HG03439 (cell line): ENCODE results near the gene CCDC106.
A peak's percentile ranks its signal among the peaks of the same experiment; 100 is the strongest.

Source experiments
- ATAC-seq: cut with Tn5 transposase; IDR thresholded peaks from one replicate; pipeline ENCODE4 v1.9.1; 2021; ENCODE audit warnings: mild to moderate bottlenecking, moderate library complexity; ENCODE audit not compliant: unreplicated experiment

The CCDC106 gene

GRCh38 chr19:55666343-55667005, 18.5 kb downstream of the CCDC106 start:
- ATAC-seq: no peak

DNA sequence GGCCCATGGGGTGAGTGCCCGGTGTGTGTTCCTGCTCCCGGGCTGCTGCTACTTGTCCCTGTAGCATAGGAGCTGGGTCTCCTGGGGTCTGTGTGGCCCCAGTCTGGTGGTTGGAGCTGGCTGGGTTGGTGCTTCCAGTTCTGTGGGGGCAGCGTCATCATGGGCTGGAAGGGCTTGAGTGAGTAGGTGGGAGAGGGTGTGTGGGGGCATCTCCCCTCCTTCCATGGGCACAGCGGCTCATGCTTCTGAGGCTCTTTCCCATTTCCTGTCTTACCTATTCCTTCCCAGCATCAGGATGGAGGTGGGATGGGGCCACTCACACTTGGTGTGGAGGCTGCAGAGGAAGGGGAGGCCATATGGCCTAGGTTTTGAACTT, 19.0 kb downstream of the CCDC106 start:
- ATAC-seq: no peak

GRCh38 chr19:55667511-55667910, 19.5 kb downstream of the CCDC106 start:
- no peak for ATAC-seq

GRCh38 chr19:55667958-55668357, 19.9 kb downstream of the CCDC106 start:
- ATAC-seq: no peak

DNA sequence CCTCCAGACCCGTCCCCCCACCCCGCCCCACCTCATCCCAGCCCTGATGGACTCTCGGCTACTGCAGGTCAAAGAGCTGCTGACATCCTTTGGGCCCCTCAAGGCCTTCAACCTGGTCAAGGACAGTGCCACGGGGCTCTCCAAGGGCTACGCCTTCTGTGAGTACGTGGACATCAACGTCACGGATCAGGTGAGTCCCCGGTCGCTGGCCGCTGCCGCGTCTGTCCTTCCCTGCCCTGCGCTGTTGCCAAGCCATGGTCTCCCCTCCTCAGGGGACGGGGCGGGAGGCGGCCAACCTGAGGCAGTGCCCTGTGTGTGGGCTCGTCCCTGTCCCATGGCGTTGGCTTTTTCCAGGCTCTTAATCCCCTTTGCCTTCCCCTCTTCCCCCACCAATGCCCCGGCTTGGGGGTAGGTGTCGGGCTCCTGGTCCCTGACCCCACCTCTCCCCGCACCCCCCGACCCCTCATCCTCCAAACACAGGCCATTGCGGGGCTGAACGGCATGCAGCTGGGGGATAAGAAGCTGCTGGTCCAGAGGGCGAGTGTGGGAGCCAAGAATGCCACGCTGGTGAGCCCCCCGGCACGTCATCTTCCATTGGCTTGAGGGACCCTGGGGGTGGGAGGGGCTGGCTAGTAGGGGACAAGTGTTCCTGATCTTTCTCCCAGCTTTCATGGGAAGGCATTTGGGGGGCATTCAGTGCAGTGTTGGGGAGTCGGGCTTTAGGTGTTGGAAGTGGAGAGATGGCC, 20.8 kb downstream of the CCDC106 start:
- no peak for ATAC-seq

DNA sequence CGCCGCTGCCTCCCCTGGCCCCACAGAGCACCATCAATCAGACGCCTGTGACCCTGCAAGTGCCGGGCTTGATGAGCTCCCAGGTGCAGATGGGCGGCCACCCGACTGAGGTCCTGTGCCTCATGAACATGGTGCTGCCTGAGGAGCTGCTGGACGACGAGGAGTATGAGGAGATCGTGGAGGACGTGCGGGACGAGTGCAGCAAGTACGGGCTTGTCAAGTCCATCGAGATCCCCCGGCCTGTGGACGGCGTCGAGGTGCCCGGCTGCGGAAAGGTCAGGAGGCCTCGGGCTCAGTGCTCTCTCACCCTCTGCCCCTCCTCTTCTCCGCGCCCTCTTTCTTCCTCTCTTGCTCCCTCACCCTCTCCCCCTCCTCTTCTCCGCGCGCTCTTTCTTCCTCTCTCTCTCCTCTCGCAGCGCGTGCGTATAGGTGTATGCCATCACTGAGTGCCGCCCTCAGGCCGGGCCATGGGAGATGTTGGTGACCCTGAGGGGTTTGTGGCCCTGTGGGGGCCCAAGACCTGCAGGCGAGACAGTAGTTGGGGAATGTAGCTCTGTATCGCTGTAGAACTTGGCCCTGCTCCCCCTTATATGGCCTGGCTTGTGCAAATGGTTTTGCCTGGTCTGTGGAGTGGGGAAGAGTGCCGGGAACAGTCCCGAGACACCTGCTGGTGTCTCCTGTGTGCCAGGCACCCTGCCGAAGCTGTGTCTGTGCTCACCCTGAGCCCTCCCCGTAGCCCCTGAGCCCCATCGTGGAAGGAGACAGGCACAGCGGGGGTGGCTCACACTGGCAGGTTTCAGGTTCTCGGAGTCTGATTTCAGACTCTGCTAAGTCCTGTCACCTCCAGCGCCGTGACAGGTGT, 21.6 kb downstream of the CCDC106 start:
- no peak for ATAC-seq

GRCh38 chr19:55670280-55671053, 22.5 kb downstream of the CCDC106 start:
- ATAC-seq: no peak

- ATAC-seq: no peak
Observed at GRCh38 chr19:55671054-55671378, 23.0 kb downstream of the CCDC106 start.

DNA sequence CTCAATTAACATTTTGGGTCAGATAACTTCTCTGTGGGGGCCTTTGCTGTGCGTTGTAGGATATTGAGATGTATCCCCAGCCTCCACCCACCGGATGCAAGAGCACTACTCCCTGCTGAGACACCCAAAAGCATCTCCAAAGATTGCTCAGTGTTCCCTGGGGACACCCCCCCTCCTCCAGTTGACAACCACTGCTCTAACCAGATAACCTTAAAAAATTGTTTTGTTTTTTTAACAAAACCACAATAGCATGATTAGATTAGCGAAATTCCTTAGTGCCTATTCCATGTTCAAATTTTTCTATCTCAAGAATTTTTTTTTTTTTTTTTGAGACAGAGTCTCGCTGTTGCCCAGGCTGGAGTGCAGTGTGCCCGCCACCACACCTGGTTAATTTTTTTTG, 24.4 kb downstream of the CCDC106 start:
- no peak for ATAC-seq

DNA sequence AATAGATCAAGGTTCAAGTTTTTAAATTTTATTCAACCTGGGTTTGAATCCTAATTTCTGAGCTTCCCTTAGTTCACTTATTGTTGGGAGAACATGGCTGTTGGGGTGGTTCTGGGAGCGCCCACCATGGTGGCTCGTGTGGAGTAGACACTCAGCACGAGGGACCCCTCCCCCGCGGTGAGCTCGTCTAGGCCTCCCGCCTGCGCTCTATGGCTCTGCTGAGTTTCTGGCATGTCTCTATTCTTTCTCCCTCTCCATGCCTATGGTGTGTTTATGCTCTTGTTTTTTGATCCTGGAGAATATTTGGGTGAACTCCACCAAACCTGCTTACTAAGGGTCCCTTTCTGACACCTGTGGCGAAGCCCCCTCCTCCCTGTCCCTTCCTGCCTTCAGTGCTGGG, 25.5 kb downstream of the CCDC106 start:
- ATAC-seq: no peak

GRCh38 chr19:55673889-55674288, 25.9 kb downstream of the CCDC106 start:
- no peak for ATAC-seq

DNA sequence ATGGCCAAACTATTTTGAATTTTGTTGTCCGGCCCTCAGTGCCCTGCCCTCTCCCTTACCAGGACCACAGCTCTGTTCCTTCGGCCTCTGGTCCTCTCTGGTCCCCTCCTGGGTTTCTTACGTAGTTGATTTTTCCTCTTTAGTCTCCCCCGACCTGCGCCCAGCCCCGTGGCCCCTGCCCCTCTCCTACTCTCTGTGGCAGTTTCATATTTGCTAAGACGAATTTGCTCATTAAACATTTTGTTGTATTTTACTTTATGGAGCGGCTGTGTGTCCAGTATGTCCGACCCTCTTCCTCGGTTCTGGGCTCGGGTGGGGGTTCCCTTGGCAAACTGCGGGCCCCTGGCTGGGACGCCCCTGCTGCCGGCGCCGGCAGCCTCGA, 26.4 kb downstream of the CCDC106 start:
- ATAC-seq: no peak

- ATAC-seq: peak; percentile 61
Observed at GRCh38 chr19:55674841-55675660, 27.0 kb downstream of the CCDC106 start, which contains the start of gene EPN1. Gene EPN1, plus strand, starts transcription at chr19:55675226. Its CDS starts 3,402 bp downstream, at chr19:55678628.

DNA sequence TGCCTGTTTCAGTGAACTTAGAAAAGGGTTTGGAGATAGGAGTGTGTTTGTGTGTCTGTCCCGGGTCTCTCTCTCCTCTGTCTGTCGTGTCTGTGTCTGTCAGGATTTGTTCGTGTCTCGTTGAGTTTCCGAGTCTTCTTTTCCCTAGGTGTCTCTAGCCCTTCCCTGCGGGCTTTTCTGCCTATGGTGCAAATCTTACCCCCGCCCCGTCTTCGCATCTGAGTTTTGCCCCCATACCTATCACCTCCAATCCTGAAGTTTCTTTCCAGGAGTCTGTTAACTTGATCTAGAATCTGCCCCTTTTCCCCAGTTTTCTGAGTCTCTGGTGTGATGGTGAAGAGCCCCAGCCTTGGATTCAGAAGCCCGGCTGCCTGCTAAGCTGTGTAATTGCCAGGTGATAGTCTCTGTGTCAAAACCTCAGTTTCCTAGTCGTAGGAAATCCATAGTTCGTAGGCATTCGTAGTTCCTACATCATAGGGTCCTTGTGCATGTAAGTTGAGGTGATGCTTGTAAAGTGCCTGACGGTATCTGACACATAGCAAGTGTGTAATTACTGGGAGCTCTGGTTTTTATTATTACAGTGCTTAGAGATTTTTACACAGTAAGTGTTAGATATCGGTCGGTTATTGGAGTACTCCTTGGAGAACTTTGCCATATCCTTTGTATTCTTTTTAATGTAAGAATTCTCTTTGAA, 27.8 kb downstream of the CCDC106 start:
- no peak for ATAC-seq

DNA sequence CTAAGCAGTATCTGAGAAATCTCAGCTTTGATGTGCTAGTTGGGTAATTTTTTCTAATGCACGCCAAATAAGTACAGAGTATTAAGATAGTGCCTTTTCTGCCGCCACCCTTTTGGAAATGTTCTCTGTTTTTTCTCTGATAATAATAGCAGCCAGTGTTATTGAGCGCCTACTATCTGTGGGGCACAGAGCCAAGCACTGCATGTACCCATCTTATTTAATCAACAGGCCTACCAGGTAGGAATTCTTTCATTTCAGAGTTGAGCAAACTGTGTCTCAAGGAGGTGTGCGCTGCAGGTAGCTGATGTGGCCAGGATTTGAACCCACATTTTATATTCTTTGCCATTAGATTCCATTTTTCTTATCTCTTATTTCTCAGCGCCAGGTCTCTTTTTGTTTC, 28.4 kb downstream of the CCDC106 start:
- ATAC-seq: no peak

DNA sequence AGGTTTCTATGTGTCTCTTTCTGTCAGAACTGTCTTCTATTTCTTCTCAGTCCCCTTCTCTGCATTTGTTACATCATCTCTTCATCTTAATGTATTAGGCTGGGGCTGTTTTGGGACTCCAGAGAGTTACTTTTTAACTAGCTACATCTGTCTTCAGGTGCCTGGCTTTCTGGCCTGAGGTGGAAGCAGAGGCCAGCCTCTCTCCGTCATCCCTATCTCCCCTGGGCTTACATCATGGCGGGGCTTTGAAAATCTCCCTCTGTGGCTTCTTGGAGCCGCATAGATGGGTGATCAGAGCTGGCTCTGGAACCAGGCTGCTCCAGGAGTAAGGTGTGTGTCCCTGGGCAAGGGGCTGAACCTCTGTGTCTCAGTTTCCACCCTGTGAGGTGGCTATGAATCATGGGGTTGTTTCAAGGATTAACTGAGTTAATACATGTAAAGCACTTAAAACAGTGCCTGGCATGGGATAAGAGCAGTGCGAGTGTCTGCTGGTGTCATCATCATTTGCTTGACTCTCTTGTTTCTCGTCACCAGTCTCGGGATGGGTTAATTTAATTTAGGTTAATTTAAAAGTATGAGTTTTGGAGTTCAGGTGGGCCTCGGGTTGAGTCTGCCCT, 29.0 kb downstream of the CCDC106 start:
- no peak for ATAC-seq

DNA sequence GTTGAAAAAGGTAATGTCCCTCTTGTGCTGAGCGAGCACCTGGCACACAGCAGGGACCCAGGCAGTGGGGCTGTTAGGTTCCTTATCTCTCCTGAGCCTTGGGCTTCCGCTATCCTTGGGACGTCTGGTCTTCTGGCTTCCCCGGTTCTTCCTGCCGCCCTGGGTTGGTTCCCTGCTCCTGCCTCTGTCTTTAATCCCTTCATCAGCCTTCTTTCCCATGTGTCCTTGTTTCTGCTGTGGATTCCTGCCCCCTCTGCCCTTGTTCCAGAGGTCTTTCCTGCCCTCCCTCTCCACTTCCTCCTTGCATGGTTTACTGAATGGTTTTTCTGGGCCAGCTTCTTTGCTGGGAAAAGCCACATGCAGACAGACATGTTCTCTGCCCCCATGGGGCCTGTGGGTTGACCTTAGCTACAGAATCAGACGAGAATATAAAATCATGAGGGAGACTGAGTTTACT, 29.6 kb downstream of the CCDC106 start:
- ATAC-seq: no peak

GRCh38 chr19:55678121-55678671, 30.2 kb downstream of the CCDC106 start:
- ATAC-seq: peak; percentile 67
